A172 (cell line): ENCODE measurements around the gene IGFN1. TPM values are rescaled to one million over a fixed set of nuclear protein-coding genes. Genes with fewer than 3 reads are reported as not detected.
"Not testable (repeated sequence)": the region's sequence is repeated elsewhere in the genome, so short reads cannot be mapped to it uniquely, and the experiment has no call there.

Experiments used
- DNase-seq: peaks from one replicate; pipeline ENCODE4 v3.0.0-alpha.2; 2015; ENCODE audit warnings: low spot score
- total RNA-seq: library from RNA; depleted of rRNA; stranded (reverse); fragments of >200 nt; shearing (Covaris generic); gene quantifications from 2 replicates; pipeline ENCODE4 v1.2.3, GENCODE V29; 2014

IGFN1 gene
- total RNA-seq, 1 experiment from 2014 or later, result 20.7 TPM

GRCh38 chr1:201216395-201217085 is 25.9 kb downstream of the IGFN1 start:
- DNase-seq, result no peak

- no peak for DNase-seq
Observed at GRCh38 chr1:201217146-201217545, 26.5 kb downstream of the IGFN1 start.

GRCh38 chr1:201217851-201218250 is 27.2 kb downstream of the IGFN1 start:
- no peak for DNase-seq

GRCh38 chr1:201218409-201218808 is 27.8 kb downstream of the IGFN1 start:
- no peak for DNase-seq

GRCh38 chr1:201219481-201220387 is 29.1 kb downstream of the IGFN1 start:
- no peak for DNase-seq

- DNase-seq, result no peak
Observed at GRCh38 chr1:201220388-201220715, 29.7 kb downstream of the IGFN1 start.

GRCh38 chr1:201221201-201221846 is 30.7 kb downstream of the IGFN1 start:
- DNase-seq, result no peak

GRCh38 chr1:201222125-201222524 is 31.5 kb downstream of the IGFN1 start:
- DNase-seq, result no peak

- DNase-seq, result no peak
Observed at GRCh38 chr1:201223852-201224665, 33.4 kb downstream of the IGFN1 start.

GRCh38 chr1:201224666-201225370 is 34.2 kb downstream of the IGFN1 start:
- no peak for DNase-seq

- DNase-seq, result no peak
Observed at GRCh38 chr1:201226178-201226514, 35.5 kb downstream of the IGFN1 start.

GRCh38 chr1:201226859-201227488 is 36.4 kb downstream of the IGFN1 start:
- DNase-seq, result no peak

GRCh38 chr1:201228011-201228983 is 37.7 kb downstream of the IGFN1 start:
- DNase-seq, result no peak

GRCh38 chr1:201229095-201229494 is 38.5 kb downstream of the IGFN1 start:
- no peak for DNase-seq

- peak; percentile 55 for DNase-seq
Observed at GRCh38 chr1:201229771-201230635, 39.4 kb downstream of the IGFN1 start.

GRCh38 chr1:201230676-201231075 is 40.1 kb downstream of the IGFN1 start:
- no peak for DNase-seq

GRCh38 chr1:201239646-201240045 is 49.0 kb downstream of the IGFN1 start:
- DNase-seq, result not testable (repeated sequence)

GRCh38 chr1:201240171-201240570 is 49.5 kb downstream of the IGFN1 start:
- DNase-seq, result no peak

- no peak for DNase-seq
Observed at GRCh38 chr1:201241736-201242135, 51.1 kb downstream of the IGFN1 start.
